Retina (tissue), 1 donor: ENCODE data around the gene TSSK3.

ENCODE experiments used
- DNase-seq: peaks from one replicate; pipeline ENCODE4 v3.0.0-alpha.2; 2016

The TSSK3 gene, protein sequence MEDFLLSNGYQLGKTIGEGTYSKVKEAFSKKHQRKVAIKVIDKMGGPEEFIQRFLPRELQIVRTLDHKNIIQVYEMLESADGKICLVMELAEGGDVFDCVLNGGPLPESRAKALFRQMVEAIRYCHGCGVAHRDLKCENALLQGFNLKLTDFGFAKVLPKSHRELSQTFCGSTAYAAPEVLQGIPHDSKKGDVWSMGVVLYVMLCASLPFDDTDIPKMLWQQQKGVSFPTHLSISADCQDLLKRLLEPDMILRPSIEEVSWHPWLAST

DNA sequence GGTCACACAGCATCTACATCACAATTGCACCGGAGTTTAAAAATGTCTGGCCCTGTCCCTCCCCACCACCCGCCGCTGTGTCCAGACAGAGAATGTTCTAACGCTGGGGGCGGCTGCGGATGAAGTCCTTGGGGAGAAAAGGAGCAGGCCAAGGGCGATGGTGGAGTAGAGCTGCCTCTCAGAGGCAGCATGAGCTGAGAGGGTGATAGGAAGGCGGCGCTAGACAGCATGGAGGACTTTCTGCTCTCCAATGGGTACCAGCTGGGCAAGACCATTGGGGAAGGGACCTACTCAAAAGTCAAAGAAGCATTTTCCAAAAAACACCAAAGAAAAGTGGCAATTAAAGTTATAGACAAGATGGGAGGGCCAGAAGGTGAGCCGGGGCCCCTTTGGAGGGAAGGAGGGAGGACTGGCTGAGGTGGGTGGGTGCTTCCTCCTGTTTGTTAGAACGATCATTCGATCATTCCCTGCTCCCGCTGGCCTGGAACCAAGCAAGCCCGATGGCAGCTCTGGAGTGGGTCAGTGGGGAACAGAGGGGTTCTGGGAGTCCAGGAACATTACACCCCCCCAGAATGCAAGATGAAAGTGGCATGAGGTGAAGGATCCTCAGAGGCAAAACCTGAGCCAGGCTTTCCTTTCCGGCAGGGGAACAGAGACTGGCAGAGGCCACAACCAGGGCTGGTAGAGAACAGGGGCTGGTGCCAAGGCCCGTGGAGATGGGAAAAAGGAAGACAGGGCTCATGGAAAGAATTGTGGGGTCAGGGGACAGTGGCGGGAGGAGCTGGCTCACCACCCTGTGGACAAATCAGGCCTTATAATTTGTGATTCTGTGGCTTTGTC lies at the start of gene TSSK3, which contains the start of gene FAM229A:
TSSK3 (plus strand) TSS at position 66 of the 840 bp plus-strand sequence; CDS start at position 229, 163 bp downstream.
FAM229A (minus strand) TSS at position 12 of the 840 bp plus-strand sequence. CDS start 394 bp downstream, outside the sequence.
- no peak for DNase-seq

DNA sequence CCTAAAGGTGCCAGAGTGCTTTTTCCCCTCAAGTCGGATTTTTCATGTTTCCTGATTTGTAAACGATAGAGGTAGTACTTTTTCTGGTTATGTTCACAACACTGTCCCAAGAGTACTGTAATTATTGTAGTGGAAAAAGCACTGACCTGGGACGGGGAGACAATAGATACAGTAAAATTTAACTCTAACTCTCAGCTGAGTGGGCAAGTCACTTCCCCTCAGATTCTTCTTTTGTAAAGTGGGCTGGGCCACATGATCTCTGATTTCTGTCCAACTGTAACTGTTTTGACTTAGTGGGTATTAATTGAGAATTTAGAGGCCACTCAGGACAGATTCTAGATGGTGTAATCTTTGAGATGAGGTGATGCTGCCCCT lies 45.4 kb upstream of the TSSK3 start:
- no peak for DNase-seq

DNA sequence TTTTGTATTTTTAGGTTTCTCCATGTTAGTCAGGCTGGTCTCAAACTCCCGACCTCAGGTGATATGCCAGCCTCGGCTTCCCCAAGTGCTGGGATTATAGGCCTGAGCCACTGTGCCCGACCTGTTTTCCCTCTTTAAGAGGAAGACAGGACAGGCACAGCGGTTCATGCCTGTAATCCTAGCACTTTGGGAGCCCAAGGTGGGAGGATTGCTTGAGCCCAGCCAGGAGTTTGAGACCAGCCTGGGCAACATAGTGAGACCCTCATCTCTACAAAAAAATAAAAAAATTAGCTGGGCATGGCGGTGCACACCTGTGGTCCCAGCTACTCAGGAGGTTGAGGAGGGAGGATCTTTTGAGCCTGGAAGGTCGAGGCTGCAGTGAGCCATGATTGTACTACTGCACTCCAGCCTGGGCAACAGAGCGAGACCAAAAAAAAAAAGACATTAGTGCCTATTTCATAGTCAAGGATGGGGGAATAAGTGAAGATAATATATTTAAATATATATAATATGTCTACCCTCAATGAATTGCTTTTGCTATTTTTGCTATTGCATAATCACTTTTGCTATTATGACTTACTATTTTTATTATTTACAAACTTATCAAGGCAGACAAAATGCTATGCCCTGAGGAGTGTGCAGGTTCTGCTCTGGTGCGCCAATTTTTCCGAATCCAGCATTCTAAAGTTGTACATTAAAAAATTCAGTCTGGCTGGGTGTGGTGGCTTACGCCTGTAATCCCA lies 44.0 kb upstream of the TSSK3 start:
- DNase-seq = no peak

DNA sequence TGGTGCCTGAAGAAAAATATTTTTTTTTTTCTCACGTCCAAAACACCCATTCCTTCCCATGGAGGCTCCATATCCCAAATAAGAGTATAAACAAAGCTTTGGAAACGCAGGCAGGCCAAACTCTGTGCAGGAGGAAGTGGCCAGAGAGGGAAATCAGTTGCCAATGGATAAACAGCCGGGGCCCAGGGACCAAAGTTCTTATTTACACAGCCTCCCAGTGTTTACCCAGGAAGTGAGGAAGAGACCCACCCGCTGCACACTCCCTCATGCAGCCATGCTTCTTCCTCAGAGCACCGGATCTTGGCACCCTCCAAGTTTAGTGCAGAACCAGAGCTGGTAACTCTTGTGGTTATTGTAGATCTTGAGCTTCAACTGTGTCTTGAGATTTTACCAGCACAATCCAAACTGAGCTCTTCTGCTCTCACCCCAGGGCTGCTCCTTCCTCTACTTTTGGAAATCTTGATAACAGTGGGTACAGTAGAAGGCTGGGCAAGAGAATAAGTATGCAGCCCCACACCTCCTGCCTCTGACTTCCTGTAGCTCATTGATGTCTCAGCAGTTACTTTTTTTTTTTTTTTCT lies 40.5 kb upstream of the TSSK3 start:
- DNase-seq = no peak

DNA sequence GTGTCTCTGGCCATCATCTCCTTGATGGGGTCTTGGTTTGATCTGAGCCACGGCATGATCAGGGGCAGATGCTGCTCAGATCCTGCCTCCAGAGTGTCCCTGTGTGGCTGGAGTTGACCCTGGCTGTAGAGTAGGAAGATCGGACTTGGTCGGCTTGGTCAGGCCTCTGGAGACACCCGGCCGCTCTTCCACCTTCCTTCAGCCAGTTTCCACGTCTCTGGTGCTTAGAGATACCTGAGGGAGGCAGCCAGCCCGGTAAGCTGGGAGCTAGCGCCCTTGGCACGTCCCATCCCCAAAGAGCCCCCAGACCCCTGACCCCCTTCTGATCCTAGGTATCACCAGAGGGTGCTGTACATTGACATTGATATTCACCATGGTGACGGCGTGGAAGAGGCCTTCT lies 35.1 kb upstream of the TSSK3 start:
- no peak for DNase-seq

DNA sequence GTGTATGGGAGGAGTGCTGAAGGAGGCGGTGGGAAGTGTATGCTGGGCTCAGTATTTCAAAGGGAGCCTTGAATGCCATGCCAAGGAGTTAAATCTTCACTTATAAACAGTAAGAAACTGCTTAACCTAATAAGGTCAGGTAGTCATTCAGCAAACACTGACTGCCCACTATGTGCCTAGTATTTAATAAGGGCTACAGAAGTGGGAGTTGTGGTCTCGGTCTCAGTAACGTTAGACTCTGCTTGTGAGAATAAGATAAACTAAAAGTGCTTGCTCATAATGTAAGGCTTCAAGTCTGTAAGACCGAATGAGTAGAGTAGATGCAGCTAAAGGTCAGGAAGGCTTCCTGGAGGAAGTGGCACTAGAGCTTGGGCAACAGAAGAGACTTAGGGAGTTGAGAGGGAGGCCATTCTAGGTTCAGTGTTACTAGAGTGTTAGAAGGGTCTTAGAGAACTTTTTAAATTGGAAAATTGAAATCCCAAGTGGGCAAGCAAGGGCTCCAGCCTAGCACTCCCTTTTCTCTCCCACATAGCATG lies 32.3 kb upstream of the TSSK3 start:
- no peak for DNase-seq

DNA sequence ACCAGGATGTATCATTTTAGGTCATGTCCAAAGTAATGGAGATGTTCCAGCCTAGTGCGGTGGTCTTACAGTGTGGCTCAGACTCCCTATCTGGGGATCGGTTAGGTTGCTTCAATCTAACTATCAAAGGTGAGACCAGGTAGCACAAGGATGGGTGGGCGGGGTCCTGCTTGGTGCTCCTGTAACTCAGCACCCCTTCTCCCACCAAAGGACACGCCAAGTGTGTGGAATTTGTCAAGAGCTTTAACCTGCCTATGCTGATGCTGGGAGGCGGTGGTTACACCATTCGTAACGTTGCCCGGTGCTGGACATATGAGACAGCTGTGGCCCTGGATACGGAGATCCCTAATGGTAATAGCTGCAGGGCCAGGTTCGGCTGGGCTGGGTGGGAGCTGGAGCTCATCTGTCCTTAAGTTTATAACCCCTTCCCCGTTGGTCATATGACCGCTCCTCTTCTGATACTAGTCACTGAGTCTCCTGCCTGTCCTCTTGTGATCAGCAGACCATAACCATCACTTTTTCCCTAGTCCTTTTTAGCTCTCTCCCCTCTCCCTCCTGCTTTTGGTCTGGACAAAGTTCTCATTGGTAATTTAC lies 31.7 kb upstream of the TSSK3 start:
- no peak for DNase-seq

DNA sequence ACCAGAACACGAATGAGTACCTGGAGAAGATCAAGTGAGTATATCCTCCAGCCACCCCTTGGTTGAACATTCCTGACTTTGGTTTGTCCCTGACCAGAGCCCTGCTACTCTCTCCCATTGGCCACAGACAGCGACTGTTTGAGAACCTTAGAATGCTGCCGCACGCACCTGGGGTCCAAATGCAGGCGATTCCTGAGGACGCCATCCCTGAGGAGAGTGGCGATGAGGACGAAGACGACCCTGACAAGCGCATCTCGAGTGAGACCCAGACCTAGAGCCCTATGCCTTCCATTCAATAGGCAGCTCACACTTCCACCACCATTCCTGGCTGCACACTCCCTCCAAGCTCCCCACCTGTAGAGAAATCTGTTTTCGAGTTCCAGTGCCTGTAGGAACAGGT lies 30.8 kb upstream of the TSSK3 start:
- no peak for DNase-seq

DNA sequence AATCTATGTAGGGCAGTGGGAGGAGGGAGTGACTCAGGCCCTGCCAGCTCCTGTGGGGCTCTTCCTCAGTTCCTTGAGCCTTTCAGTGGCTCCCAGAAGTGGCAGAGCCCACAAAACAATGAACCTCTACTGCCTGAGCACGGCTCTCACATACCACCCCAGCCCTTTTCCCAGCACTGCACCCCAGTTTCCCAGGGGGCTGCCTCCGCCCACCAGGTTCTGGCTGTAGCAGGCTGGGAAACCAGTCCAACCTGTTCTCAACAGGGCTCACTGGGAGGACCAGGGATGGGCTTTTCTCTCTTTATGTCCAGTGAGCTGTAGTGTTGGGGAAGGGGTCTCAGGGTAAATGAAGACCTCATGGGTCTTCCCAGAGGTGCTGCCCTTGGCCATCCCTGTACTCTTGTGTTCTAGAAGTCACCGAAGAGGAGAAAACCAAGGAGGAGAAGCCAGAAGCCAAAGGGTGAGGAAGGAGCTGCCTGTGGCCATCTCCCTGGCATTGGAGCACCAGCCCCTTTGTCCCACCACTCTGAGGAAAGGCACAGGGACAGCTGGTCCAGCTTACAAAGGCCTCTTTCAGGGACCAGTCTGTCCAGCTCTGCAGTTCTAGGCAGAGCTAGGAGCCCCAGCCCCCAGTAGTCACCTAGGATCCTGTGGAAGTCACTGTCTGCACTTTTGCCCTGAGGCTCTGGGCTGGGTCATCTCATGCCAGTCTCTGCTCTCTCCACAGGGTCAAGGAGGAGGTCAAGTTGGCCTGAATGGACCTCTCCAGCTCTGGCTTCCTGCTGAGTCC lies 29.9 kb upstream of the TSSK3 start:
- no peak for DNase-seq

DNA sequence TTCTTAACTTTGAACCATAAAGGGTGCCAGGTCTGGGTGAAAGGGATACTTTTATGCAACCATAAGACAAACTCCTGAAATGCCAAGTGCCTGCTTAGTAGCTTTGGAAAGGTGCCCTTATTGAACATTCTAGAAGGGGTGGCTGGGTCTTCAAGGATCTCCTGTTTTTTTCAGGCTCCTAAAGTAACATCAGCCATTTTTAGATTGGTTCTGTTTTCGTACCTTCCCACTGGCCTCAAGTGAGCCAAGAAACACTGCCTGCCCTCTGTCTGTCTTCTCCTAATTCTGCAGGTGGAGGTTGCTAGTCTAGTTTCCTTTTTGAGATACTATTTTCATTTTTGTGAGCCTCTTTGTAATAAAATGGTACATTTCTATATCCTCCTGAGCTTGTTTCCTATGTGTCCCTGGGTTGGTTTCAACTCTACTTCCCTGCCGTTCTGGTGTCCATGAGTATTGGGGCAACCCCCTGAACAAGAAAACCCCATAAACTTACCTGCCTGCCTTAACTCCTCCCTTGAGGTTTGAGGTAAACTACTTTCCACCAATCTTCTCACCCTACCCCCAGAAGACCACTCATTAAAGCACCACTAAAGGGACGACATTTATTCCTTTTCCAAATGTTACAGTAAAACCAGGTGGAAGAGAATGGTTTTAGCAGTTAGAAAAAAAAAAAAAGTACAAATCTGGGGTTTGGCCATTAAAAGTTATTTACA lies 28.9 kb upstream of the TSSK3 start:
- no peak for DNase-seq

DNA sequence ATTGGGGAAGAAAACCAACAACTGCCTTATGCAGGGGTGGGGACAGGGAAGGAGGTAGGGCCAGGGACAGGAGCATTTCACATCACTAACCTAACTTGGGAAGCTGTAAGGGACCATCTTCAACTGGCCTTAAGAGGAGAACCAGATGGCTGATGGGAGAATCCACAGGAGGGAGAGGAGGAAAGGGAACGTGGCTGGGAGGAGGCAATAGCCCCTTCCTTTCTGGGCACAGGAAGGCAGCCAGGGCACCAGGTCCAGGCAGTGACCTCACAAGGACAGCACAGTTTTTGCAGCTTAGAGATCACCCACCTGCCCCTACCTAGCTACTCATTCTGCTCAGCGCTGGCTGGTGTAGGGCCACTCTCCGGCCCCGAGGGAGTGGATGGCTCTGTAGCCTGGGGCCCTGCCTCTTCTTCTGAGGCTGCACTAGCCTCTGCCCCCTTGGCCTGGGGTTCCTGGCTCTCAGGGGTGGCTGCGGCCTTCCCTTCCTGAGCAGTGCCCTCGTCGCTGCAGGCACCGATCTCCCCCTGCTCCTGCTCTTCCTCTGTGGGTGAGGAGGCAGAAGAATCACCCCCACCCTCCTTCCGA lies 28.0 kb upstream of the TSSK3 start:
- DNase-seq = no peak

DNA sequence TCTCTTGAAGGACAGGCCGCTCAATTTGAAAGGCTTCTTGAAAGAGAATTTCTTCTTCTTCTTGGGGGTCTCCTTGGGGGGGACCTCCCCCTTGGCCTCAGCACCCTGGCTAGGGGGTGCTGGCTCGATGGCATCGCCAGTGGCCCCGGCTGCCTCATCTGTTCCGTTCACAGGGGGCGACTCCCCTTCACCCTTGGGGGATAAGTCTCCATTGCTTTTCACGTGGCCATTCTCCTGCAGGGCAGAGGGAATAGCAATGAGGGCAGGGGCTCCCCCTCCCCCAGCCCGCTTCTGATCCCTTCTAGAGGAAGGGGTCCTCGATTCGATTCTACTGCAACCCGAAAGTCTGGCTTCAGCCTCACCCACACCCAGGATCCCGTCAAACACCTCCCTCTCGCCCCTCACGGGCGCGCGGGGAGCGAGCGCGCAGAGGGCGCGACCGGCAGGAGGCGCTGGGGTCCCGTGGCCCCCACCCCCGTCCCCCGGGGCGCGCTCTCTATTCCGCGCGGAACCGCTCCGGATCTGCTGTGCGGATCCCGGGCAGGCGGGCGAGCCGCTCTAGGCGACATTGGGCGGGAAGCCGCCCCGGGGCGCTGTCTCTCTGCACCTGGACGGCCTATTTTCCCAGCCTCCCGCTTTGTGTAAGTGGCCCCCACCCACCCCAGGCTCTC lies 27.3 kb upstream of the TSSK3 start:
- peak; percentile 87 for DNase-seq

DNA sequence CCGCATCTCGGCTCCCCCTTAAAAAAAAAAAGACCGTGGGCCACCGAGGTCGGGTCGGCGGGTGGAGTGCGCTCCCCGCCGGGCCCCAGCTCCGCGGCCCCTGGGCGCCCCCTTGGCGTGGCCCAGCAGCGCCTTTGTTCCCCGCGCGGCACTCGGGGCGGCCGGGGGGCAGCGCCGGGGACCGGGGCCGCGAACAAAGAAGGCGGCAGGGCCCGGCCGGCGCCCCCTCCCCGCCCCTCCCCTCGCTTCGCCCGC lies 26.9 kb upstream of the TSSK3 start:
- DNase-seq = no peak

DNA sequence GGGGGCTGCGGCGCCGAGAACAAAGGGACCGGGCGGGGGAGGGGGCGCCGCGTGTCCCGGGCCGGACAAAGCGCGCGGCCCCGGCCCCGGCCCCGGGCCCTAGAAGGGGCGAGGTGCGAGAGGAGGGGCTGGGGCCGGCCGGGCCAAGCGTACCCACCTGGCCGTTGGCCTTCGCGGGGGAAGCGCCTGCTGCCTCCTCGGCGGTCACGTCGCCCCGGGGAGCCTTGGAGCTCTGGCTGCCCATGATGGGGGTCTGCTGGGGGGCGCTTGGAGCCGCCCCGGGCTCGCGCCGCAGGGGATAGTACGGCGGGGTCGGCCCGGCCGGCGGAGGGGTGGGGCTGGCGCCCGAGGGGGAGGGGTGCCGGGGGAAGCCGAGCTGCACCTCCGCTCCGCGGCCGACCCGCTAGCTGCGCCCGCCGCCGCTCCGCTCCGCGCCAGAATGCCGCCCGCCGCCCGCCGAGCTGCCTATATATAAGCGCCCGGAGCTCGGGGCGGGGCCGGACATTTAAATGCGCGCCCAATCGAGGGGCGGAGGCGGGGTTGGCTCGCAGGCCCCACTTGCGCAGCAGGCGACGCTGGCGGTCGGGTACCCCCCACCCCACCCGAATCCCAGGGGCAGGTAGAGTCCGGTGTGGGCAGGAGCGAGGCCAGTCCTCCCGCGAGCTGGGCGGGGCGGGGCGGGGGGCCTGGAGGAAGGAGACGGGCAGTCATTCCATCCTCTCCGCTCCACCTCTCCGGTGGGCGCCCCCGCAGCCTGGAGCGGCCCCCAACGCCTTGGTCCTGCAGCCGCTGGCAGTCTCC lies 26.3 kb upstream of the TSSK3 start, which contains the start of gene MARCKSL1:
MARCKSL1 (minus strand) TSS at position 444 of the 801 bp plus-strand sequence; CDS start at position 244, 200 bp downstream.
- DNase-seq = peak; percentile 93

DNA sequence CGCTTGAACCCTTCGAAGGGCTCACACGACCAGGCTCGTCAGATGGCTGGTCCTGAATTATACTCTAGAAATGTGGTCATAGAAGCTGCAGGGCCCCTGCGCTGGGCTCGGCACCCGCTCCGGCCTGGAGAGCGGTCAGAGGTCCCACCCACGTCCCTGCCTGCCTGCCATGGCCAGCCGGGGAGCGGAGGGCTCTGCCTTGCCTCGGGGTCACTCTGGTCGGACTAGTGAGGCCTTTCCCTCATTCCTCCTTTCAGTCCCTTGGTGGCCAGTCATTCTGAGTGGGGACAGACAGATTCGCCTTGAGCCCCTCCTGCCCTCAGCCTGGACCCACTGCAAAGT lies 25.8 kb upstream of the TSSK3 start:
- no peak for DNase-seq

DNA sequence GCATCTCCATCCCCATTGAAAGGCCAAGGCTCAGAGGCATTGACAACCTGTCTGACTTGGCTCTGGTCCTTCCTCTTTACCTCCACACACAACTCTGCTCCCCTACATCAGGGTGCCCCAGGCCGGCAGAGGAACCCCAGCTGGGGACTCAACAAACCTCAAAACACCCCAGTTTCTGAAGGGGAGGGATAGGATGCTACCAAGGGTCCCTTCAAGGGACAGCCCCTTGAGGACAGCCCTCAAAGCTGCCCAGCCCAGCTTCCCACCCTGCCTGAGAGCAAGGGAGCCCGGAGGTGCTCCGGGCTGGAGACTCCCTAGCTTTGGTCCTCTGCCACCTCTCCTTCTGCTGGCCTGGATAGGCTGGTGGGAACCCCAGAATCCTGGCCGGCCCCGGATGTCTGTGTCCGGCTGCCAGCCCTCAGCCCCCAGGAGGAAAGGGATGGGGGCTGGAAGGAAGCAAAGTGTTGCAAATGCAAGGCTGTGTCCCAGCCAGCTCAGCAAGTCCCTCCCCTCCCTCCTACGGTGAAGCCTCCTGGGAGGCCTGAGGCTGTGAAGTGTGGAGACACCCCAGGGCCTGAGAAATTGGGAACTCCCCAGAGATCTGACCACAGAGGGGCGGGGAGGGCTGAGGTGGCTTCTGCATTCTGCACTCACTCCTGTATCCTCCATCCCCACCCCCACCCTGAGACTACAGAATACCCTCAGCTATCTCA lies 25.2 kb upstream of the TSSK3 start:
- no peak for DNase-seq

DNA sequence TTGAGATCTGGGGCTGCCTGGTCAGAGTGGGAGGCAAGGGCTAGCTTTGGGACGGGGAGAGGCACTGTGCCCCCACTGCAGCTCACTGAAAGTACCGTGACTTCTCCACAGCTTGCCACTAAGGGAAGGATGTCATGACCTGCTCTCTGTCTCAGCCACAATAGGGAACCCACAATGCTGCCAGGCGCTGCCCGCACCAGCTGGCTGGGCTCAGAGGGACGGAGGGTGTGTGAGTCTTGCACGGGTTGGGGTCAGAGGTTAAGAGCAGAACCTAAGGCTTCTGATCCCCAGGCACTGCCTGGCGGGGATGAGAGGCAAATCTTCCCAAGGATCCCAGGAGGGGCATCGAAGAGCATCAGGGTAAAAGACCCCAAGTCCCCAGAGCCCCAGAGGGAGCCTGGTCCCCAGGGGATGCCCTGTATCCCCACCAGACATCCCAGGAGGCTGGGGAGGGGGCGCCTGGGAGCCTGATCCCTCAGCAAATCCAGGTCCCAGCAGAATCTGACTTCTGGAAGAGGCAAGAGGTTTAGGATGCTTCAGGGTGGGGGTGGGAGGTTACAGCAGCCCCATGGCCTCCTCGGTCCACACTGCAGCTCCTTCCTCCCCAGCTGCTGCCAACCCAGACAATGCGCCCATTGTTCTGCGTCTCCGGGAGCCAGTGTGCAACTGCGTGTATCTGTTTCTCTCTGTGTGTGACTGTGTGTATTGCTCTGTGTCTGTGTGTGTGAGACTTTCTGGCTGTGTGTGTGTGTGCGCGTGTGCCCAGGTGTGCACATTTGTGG lies 24.3 kb upstream of the TSSK3 start:
- DNase-seq = peak; percentile 81

DNA sequence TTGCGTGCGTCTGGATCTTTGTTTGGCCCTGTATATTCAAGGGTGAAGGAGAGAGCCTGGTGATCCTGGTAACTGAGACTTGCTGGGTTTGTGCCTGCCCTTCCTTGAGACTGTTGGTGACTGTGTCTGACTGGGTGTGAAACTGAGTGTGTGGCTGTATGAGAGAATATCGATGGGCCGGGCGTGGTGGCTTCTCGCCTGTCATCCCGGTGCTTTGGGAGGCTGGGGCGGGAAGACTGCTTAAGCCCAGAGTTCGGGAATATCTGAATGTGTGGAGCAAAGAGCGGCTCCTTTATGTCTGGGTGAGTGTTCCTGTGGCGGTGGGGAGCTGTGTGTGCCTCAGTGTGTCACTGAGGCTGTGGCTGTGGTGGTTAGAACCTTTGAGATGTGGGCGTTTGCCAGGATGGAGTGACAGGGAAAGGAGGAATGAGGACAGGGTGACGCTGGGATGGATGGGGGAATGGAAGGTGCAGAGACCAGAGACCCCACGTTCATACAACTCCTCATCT lies 23.6 kb upstream of the TSSK3 start:
- no peak for DNase-seq
